EH (cell line): Measurements from ENCODE around the gene LRRFIP2.
A peak's percentile ranks its signal among the peaks of the same experiment; 100 is the strongest.
"Not testable (repeated sequence)": the region's sequence is repeated elsewhere in the genome, so short reads cannot be mapped to it uniquely, and the experiment has no call there.

ENCODE experiments used
- DNase-seq: peaks from one replicate; pipeline ENCODE4 v3.0.0-alpha.2; 2015; ENCODE audit warnings: low read depth

Gene LRRFIP2

DNA sequence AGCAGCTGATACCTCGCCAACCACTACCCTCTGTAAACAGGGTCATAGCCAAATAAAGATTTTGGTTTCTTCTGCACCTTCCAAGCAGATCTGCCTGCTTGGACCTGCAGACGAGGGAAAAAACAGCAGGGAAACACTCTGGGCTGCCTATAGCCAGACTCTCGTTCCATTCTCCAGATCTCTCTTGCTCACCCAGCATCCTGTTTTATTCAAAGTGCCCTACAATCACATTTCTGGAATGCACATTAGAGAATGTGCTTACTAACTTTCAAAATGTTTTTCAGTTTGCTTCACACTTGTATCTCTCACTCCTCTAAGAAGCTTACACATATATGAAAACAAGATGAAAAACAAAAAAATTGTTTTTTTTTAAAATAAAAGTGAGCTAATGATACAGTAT lies 109.6 kb downstream of the LRRFIP2 start:
- peak; percentile 61 for DNase-seq

- no peak for DNase-seq
These were observed 116.3 kb downstream of the LRRFIP2 start for GRCh38 chr3:37058117-37058516.

DNA sequence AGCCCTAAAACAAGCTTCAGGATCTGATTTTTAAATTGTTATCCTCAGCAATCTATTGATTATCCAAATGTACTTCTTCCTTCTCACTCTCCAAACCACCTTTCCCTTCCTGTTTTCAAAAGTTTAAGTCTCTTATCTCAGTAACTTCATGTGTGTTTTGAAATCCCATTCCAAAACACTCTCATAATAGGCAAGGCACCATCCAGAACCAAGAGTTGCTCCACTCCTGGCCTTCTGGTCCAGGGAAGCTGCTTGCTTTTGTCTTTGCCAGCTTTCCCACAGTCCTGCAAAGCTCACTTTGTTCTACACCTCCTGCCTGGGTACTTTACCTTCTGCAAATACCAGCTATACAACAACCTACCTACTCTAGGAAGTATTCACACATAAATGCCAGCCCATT lies 117.6 kb downstream of the LRRFIP2 start:
- no peak for DNase-seq

DNA sequence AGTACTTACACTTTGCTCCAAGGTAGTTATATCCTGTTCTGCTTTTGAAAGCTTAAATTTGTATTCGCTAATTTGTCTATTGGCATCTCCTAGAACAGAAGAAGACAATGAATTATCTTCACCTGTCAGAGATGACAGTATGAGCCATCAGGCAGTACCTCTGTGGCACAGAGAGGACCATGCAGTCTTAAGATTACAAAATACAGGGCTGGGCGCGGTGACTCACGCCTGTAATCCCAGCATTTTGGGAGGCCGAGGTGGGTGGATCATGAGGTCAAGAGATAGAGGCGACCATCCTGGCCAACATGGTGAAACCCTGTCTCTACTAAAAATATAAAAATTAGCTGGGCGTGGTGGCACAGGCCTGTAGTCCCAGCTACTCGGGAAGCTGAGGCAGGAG lies 119.3 kb downstream of the LRRFIP2 start:
- peak; percentile 17 for DNase-seq

DNA sequence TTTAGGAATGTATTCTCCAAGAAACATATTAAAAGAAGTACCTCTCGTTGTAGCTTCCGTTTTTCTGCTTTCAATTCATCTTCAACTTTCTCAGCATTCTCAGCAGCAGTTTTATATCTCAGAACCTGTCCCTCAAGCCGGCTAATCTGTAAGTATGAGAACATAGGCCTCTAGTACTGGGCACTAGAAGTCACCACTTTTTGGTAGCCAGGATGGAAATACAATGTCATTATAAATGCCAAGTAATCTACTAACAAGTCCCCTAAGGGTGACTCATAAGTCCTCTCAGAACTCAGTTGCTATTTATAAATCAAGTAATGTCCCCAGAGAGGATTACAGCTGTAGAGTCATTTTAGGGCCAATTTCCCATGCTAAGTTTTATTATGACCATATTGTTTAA lies 120.0 kb downstream of the LRRFIP2 start:
- DNase-seq, result peak; percentile 89

DNA sequence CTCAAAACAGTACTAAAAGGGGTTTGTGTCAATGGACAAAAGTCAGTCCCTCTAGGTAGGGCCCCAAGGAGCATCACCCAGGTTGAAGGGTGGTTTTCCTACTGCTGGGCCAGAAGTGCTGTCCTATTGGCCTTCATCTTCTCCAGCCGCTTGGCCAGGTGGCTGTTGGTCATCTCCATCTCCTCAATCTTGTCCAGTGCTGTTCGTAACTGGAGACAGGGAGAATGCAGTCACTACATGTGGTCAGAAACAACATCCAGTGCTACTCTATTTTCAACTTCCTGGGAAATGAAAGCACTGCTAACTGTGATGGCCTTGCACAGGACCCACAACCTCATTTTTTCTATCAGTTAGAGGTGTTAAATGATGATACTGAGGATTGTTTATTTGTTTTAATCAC lies 120.6 kb downstream of the LRRFIP2 start:
- DNase-seq, result no peak

- no peak for DNase-seq
These were observed 121.0 kb downstream of the LRRFIP2 start for GRCh38 chr3:37053337-37053736.

DNA sequence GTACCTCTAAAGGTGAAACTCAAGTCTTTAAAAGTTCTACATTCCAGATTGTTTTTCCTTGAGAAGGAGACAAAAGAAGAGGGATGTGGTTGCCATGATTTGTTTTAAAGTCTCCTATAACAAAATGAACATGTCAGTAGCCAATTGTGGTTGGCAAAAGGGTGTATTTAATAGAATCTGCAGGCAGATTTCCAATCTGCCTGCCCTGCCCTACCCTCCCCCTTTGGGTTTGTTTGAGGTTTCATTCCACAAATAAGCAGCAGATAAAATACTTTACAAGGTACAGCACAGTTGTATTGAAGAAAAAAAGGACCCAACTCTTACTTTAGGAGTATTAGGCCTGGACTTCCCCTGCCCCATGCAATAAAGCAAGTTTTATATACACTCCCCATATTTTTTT lies 121.5 kb downstream of the LRRFIP2 start:
- DNase-seq, result no peak

- no peak for DNase-seq
These were observed 124.1 kb downstream of the LRRFIP2 start for GRCh38 chr3:37050282-37050681.

DNA sequence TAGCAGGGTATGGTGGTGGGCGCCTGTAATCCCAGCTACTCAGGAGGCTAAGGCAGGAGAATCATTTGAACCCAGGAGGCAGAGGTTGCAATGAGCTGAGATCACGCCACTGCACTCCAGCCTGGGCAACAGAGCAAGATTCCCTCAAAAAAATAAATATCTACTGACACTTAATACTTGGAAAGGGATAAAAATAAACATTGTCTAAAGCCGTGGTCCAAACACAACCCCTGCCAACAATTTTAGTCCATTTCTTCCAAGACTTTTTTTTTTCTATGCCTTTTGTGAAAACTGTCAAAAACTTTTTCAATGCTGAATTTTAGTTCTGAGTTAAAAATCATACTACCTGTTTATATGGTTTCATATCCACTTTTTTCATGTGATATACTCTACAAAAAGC lies 131.7 kb downstream of the LRRFIP2 start:
- DNase-seq, result not testable (repeated sequence)

- DNase-seq, result no peak
These were observed 132.7 kb downstream of the LRRFIP2 start for GRCh38 chr3:37041546-37042195.

- DNase-seq, result peak; percentile 44
These were observed 134.2 kb downstream of the LRRFIP2 start for GRCh38 chr3:37040231-37040630.

- DNase-seq, result peak; percentile 34
These were observed 135.1 kb downstream of the LRRFIP2 start for GRCh38 chr3:37039161-37039846.

- no peak for DNase-seq
These were observed 137.0 kb downstream of the LRRFIP2 start for GRCh38 chr3:37037352-37037751.

GRCh38 chr3:37032961-37033360 lies 141.4 kb downstream of the LRRFIP2 start:
- DNase-seq, result no peak

DNA sequence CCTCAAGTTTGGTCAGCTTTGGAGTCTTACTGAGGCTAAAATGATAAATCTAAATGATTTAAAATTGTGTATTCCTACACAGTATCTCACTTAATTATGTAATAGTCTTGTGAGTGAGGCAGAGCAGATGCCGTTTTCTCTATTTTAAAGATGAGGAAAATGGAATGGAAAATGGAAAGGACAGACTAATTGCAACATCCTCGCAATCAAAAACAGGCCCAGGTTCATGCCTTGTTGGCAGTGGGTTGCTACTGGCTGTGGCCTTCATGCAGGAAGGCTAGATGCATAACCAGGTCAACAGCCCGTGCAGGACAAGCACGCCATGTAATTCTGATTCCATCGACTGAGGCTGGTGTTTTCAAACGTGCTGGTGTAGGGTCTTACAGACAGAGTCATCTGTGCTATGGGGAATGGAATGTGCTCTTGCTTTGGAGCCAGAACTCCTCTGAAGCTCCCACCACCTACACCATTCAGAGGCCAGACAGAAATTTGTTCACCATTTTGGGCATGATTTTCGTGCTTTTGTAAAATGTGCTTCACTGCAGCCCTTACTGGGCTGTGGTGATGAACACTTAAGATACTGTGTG lies 143.2 kb downstream of the LRRFIP2 start:
- DNase-seq, result peak; percentile 34

GRCh38 chr3:37030588-37030987 lies 143.8 kb downstream of the LRRFIP2 start:
- DNase-seq, result no peak

DNA sequence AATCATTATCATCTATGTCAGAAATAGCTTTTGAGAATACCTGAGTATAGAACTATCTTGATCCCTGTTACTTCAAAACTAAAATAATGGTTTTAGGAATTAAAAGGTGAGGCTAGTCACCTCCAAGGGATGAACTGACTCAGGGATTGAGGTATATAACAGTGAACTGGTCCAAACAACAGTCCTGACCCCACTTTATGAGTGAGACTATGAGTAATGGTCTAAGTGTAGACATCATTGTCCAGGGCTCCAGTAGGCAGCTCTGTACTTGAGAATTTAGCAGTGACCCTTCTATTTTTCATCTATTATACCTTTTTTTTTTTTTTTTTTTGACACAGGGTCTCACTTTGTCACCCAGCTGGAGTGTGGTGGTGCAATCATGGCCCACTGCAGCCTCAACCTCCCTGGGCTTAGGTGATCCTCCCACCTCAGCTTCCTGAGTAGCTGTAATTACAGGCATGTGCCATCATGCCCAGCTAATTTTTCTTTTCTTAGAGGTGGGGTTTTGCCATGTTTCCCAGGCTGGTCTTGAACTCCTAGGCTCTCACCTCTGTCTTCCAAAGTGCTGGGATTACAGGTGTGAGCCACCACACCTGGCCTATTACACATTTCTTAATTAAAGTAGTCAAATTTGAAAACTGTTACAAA lies 144.7 kb downstream of the LRRFIP2 start:
- no peak for DNase-seq

DNA sequence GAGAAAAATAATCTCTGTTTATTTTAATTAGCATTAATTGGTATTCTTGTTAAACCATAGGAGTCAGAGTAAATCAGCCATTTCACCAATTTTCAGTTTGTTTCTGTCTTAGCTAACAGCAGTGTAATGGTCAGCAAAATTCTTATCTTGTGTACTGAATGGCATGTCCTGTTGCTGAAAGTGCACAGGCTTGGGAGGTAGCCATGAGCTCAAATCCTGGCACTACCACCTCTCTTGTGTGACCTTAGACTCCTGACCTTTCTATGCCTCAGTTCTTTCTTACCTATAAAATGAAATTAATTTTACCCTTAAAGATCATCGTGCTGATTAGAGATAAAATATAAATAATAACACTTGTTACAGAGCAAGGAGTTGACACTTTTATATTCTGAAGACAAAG lies 145.3 kb downstream of the LRRFIP2 start:
- no peak for DNase-seq

GRCh38 chr3:37028329-37028728 lies 146.1 kb downstream of the LRRFIP2 start:
- DNase-seq, result no peak

DNA sequence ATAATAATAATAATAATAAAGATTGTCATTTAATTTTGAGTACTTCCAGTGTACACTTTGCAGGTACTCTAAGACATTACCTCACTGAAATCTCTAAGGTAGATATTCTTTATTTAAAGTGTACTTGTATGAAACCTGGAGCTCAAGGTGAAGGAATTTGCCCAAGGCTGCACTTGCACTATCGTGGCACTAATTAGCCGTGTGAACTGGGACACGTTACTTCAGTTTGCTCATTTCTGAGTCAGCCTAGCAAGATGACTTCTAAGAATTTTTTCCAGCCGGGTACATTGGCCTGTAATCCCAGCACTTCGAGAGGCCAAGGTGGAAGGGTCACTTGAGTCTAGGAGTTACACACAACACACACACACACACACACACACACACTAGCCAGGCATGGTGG lies 147.5 kb downstream of the LRRFIP2 start:
- no peak for DNase-seq

GRCh38 chr3:37025561-37026335 lies 148.6 kb downstream of the LRRFIP2 start:
- DNase-seq, result no peak
